Peyer's patch (tissue), 4 donors: ENCODE results near the gene EPS15.

Experiments
- POLR2A ChIP-seq, 2 donors: fragments of 450-650 bp; IDR thresholded peaks; one replicate each; pipeline ENCODE4 v1.5.1; 2017; ENCODE audit warnings: antibody characterized with exemption in 2 of 2, mild to moderate bottlenecking in 2 of 2, moderate library complexity in 2 of 2
- TF ChIP-seq, protein P1 (sequence below), 6 experiments: fragments of 450-650 bp in 4 of 6; fragments of 200-600 bp in 2 of 6; sonication (generic) in 1 of 6; IDR thresholded peaks; one replicate each; pipeline ENCODE4 v1.5.1; 2017 to 2019; ENCODE audit warnings: antibody characterized with exemption in 6 of 6, mild to moderate bottlenecking in 3 of 6, moderate library complexity in 1 of 6

DNA sequence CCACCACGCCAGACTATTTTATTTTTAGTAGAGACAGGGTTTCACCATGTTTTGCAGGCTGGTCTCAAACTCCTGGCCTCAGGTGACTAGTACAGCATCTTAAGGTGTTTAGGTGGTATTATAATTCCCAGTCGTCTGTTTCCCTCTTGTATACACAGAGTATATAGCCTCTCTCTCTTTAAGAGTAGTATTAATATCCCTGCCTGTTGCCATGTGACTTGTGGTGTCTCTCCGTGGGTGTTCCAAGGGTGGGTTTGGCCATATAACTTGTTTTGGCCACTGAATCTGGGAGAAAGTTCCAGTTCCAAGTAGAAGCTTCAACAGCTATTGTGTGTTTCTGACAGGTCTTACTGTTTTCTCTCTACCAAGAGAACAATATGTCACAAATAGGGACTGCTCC lies 29.6 kb downstream of the EPS15 start:
- TF ChIP-seq, protein P1, sequence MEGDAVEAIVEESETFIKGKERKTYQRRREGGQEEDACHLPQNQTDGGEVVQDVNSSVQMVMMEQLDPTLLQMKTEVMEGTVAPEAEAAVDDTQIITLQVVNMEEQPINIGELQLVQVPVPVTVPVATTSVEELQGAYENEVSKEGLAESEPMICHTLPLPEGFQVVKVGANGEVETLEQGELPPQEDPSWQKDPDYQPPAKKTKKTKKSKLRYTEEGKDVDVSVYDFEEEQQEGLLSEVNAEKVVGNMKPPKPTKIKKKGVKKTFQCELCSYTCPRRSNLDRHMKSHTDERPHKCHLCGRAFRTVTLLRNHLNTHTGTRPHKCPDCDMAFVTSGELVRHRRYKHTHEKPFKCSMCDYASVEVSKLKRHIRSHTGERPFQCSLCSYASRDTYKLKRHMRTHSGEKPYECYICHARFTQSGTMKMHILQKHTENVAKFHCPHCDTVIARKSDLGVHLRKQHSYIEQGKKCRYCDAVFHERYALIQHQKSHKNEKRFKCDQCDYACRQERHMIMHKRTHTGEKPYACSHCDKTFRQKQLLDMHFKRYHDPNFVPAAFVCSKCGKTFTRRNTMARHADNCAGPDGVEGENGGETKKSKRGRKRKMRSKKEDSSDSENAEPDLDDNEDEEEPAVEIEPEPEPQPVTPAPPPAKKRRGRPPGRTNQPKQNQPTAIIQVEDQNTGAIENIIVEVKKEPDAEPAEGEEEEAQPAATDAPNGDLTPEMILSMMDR (IDR thresholded peaks at IDR 0.05), result no peak
- no peak for TF ChIP-seq POLR2A (IDR thresholded peaks at IDR 0.05)
